TTC549 (cell line): ENCODE results near the gene AOPEP.

Experiments used
- FAIRE-seq: peaks from 2 replicates; lab custom pipeline; 2012; peaks lifted over from hg19 to GRCh38; lab: Jason Lieb, UNC

AOPEP gene

DNA sequence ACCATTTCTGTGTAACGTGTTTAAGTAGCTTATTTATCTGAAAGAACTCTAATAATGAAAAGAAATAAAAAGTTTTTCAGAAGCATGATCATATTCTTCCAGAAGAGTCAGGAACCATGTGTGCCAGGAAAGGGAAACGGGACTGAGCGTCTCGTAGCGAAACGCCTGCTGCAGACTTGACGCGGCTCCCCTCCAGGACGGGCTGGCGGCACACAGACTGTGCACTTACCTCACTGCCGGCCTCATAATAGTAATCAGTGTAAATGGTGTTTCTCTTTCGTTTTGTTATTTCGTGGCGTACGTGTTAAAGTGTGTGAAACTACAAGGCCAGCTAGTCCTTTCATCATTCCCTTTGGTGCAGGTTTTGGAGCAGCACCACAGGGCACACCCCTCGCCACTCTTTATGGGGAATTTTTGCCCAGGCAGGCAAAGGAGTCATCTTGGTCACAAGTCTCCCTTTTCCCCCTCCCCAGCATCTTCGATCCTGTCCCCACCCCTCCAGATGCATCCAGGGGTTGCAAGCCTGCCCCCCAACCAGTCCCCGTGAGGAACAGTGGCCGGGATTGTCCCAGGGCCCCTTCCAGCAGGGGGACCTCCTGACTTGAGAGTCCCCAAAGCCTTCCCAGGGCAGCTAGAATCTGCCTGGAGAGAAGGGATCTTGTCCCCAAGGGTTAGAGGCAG, 357.9 kb downstream of the AOPEP start:
- FAIRE-seq = no peak

DNA sequence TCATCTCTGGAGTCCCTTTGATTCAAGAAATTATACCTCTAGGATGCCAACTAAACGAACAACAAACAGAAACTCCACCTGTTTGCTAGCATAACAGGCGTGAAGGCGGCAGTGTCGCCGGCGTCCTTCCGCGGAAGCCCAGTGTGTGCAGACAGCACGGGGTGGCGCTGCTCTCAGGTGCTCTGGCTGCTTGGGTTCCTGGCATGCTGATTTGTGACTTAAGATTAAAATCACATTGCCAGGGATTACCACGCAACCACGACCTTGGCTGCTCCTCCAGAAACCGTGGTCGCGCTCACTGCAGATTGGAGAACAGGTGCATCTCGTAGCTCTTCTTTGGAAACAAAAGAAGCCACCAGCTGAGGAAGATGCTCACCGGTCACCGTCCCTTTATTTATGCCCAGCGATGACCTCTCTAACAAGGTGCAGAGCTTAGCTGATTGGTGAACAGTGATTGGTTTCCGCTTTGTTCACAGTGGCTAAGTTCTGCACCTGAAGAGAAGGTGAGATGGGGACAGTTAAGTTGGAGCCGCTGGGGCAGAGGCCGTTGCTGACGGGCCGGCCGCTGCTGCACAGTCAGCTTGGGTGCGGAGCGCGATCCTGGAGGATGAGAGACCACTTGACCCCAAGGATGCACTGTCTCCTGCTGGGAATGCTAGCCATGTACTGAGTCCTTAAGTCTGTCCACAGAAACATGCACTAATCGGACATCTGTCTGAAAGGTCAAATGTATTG, 358.7 kb downstream of the AOPEP start:
- no peak for FAIRE-seq

DNA sequence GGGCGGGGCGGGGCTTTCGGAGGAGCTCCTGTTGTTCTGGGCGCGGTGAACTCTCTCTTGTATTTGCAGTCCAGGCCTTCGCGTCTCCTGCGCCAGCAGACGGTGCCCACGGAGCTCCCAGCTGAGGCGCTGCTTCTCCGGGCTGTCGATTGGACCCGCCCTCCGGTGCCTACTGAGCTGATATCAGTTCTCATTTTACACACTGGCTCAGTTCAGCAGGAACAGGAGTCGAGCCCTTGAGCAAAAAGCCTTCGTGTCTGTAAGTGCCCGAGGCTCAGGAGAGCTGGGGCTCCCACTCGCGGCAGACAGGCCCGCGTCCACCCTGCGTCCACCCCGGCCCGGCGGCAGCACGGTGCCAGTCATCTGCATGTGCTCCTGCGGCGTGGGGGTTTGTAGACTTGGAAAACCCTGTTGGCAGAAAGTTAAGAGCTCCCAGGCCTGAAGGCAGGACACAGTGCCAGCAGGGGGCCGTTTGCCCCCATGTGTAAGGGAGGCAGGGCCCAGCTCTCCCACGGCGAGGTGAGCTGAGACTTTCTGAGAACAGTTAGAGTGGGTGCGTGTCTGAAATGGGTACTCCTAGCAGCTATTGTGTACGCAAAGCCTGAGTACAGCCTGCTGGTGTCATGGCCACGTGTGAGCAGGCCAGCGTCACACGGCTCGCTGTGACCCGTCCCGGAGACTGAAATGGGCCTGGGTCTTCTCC, 359.5 kb downstream of the AOPEP start:
- no peak for FAIRE-seq

DNA sequence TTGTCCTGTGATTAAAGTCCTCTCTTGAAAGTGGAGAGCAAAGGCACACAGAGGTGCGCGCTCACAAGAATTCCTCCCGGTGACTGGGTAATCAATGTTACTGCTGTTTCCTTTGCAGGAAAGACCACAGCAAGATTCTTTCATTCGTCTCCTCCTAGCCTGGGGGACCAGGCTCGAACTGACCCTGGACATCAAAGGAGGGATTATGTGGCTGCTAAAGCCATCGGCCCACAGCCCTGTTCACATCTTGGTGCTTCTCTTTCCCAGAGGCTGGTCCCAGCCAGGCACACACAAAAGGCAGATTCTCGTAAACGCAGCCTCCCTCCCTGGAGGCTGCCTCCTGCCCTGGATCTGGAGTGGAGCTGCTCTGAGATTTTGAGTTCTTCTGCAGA, 360.1 kb downstream of the AOPEP start:
- no peak for FAIRE-seq

DNA sequence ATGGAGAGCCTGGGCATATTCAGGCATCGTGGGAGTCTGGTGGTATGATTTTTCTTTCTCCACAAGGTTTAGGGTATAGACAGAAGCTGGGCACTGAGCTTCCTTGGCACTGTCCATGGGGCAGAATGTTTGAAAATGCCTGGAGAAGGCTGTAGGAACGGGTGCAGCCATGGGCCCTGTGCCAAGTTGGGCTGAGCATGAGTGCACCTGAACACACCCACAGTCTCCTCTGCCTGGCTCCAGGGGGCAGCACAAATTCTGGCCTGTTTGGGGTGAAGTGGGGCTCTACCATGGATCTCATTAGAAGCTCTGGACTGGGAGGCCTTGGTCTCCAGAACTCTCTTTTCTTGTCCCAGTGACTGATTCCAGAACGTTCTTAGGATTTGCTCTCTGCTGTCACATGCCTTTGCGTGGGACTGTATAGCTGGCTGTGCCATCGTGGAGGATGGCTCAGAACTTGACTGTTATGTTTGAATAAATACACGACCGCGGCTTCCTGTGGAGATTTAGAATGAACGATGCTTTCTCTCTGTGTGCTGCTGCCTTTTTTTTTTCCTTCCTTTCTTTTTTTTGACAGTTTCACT, 361.3 kb downstream of the AOPEP start:
- no peak for FAIRE-seq

DNA sequence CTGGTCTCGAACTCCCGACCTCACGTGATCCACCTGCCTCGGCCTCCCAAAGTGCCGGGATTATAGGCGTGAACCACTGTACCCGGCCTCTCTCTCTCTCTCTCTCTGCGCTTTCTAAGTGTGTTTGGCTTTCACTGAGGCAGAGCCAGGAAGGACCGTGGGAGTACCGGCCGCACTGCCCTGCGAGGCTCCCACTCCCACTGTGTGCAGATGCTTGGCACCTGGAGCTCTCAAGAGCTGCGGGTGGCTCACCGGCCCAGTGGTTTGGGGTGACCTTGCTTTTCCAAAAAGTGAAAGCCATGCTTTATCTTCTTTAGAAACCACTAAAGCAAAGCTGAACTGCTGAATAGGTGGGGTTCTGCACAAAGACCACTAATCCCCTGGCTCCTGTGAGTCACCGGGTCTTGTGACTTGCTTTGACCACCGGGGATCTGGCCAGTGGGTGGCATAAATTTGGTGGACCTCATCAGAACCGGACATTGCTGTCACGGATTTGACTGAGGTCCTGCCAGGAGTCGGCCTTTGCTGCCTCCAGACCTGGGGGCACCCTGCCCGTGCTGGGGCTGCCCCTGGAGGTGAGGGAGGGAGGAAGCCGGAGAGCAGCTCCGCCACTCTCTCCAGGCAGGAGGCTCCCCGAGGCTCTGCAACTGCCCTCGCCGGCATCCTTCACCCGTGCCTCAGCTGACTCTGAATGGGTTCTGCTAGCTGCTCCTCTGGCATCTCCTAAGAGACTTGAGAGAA, 362.1 kb downstream of the AOPEP start:
- FAIRE-seq = no peak

DNA sequence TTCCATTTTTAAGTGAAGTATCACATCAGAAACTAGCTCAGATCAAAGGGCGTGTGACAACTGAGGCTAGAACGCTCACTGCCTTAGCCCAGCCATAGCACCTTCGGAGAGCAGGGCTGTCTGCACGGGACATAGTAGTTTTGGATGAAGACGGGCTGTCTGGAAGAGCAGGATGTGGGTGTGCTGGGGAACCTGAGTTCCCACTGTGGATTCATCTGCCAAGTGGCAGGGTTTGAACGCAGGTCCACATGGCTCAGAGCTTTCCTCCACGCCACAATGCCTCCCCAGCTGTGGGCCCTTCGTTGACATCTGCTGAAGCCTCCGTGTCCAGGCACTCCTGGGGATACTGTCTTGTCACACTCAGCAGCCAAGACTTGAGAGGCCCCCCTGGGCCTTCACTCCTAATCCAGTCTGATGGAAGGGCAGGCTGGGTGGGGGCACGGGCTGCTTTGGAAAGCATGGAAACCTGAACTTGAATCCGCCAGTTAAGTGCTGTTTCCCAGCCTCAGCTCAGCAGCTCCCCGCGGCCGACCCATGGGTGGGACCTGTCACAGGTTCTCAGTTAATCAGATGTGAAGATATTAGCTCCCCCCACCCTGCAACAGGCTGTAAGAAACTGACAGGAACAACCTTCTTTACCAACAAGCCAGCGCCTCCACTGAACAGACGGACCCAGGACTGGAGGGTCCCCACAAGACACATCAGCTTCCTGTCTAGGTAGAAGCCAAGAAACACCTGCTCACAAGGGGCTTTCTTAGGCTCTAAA, 362.9 kb downstream of the AOPEP start:
- FAIRE-seq = no peak

DNA sequence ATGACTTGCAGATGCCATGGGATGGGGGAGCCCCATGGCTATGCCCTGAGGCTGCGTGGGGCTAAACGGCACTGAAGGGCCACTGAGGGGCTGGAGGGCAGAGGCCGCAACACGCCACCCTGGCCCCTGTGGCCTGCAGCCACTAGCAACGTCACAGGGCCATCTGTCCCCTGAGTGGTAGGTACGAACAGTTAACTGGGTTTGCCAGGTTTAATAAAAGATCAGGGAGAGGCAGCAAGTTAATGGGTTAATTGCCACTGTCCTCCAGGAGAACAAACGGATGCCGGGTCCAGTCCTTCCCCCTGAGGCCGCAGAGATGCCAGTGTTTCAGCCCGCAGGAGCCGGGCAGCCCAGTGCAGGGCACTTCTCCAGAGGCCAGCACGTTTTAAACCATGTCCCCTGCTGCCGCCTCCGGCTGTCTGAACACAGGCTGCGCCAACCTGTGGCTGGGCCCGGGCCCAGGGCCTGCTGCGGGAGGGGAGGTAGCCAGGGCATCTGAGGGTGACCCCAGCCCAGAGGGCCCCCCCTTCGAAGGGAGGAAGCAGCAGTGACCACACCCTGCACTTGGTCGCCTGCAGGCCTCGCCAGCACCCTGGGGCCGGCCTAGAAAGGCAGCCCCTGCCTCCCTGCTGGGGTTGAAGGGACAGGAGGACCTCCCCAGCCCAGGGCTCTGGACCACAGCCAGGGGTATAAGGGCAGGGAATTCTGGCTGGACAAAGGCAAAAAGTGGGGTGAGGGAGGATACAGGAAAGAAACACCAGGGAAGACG, 363.7 kb downstream of the AOPEP start:
- FAIRE-seq = no peak

DNA sequence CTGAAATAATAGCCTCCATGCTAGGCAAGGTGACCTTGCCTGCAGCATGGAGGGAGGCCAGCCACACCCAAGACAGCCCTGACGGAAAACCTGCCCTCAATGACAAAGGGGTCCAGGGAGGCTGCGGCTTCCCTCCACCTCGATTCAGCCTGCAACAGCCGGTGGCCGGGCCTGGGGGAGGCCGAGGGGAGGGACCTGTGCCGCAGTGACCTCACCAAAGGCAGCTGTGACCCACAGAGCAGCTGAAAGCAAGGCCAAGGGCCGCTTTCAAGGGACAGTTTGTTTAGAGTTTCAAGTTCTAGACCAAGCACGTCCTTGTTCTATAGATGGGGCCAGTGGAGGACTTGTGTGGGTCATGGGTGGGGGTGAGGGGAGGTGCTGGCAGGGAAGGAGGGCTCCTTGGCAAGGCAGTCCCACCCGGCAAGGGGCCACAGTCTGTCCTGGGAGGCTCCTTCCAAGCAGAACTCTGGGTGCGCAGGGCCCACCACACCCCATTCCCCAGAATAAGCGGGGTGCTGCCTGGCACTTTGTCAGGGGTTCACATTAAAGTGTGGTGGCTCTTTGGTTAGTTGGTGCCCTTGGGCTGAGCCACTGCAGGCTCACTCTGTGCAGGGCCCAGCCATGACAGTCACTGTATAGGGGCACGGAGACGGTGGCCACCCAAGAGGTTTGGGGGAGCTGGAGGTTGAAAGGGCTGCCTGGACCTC, 364.5 kb downstream of the AOPEP start:
- FAIRE-seq = no peak

DNA sequence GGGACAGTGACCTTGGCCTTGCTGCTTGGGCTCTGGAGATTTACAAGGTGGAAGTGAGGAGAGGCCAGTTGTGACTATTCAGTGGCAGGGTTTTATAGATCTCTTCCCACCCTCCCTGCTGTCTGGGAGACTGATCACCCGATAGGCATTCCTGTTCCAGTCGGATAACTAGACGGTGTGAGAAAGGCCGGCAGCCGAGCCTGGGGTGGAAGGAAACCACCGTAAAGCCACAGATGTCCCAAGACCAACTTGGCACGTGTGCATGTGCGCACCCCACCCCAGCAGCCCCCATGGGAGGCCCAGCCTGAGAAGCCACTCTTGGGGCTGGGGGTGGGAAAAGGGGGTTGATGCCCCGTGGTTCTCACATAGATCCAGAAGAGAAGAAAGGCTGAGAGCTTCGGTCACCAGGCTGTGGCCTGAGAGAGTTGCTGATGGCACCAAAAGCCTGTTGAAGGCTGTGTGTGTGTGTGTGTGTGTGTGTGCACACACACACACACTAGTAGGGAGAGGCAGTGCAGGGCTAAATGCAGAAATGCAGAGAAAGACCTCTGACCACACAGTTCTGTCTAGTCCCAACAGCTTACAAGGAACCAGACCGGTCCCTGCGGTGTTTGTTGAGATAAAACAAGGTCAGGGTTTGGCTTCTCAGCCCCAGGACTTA, 365.2 kb downstream of the AOPEP start:
- no peak for FAIRE-seq

DNA sequence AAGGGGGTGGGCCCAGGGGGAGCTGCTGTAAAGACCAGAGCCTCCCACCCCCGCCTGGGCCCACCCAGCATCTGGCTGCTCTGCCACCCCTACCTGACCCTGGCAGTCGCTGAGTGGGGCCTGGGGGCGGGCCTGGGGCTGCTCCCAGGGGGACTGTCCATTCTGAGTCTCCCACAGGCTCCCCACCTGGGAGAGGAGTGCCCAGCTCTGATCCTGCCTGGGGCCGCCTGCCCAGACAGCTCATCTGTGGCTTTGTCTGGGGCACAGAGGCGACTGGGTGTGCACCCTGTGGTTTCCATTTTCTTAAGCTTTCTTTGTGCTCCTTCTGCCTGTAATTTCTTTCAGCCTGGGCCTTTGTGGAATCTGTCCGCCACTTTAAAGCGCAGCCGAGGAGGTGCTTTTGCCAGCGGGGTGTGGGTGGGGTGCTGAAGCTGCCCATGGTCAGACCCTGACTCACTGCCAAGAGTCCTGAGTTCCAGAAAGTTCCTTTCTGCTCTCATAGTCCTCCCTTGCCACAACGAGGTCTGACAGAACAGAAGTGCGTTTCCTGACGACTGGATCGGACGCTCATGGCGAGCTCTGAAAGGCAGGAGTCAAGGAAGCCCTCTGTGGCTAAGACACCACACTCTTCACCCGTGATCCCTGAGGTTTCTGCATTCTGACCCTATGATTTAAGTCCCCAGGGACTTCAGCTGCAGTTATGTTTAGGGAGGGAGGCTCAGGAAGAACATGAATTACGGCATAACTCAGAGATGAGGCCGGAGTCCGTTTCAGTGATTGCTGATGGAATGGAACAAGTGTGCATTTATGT, 366.0 kb downstream of the AOPEP start:
- FAIRE-seq = no peak

DNA sequence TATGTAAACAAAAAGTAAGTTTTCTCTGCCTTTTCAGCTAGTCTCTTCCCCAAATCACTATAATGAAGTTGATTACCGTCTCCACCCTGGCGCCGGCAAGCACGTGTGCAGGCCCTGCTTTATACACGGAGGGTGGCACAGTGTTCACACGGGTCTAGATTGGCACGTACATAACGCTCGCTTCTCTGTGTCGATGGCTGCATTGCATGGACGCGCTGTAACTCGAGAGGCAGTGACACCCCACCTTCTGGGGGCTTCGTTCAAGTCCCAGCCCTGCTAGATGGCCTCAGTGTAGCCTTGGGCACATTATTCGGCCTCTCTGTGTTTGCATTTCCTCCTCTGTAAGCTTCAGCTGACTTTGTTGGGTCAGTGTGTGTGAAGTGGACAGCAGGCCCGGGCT, 367.1 kb downstream of the AOPEP start:
- FAIRE-seq = no peak

DNA sequence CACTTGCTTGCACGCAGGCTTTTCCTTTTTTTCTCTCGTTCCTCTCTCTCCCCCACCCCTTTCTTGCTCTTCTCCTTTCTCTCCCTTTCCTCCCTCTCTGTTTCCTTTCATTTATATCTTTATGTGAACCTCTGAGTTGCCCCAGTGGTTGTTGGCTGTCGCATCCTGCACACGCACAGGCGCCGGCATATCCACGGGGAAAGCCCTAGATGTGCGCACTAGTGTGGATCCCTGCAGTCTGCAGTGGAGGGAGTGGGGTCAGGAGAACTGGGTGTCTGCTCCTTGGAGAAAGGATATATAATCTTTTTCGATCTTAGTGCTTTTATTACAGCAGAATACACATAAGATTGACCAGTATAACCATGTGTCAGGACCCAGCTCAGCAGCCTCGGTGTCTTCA, 367.5 kb downstream of the AOPEP start:
- FAIRE-seq = no peak

DNA sequence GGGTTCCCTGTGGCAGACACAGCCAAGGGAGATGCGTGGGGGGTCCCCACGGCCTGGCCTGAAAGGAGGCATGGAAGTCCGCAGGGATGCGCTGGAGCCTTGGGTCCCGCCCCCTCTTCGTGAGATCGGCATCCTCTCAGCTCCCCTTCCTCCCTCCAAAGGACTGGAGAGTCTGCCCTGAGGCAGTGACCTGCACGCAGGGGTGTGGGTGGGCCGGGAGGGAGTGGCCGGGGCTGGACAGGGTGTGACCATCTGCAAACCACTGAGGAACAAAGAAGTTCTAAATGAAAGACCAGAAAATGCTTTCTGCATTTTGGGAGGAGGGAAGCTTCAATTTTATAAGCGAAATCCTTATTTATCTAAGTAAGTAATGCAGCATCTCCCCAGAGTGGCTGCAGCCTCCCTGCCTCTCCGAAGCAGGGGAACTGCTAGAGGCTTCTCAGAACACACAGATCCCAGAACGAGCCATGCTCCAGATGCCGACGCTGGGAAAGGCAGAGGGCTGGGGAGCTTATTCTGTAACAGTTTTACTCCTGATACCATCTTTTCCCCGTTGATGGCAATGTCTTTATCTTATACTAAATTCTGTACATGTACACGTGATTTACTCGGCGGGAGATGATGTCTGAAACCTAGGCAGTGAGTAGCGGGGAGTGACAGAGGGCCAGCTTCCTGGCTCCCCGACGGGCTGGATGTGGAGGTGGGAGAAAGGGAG, 369.3 kb downstream of the AOPEP start:
- FAIRE-seq = no peak

DNA sequence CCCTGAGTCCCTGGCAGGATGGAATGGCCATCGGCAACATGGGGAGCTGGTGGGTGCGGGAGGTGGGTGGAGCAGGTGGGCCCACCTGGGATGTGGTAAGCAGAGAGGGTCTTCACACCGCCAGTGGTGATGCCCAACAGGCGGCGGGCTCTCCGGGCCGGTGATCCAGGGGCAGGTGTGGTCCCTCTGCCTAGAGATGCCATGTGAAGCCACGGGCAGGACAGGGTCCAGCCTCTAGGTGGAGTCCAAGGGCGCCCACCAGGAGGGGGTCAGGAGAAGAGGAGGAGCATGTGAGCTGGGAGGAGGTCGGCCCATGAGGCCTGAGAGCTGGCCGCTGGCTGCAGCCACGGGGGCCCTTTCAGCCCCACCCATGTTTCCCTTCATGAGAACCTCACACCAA, 369.9 kb downstream of the AOPEP start:
- no peak for FAIRE-seq

DNA sequence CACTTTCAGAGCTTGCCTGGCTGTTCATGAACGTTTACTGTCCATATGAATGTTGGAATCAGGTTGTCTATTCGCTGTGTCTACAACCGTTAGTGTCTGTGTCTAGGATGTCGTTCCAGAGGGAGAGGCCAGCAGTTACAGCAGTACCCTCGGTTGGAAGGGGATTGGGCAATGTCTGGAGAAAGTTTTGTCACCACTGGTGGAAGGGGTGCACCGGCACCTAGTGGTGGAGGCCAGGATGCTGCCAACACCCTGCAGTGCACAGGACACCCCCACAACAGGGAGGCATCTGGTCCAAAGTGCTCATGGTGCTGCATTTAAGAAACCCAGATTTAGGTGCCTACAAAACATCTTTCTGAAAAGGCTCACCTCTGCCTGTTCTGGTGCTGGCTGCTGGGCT, 370.3 kb downstream of the AOPEP start:
- no peak for FAIRE-seq

DNA sequence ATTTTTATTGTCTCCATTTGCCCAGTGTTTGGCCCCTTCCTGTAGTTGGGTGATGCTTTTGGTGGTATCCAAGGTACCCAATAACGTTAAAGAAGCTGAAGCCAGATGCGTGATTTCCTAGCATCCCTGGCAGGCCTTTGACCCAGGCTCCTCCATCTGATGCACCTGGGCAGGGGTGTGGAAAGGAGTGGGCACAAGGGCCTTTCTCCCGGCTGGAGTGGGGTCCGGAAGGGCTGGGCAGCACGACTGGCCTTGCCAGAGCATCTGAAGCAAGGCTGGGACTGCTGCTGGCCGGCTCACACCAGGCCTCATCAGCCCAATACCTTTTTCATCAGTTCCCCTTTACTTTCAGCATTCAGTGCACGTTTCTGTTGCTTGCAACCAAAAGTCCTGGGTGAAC, 370.8 kb downstream of the AOPEP start:
- FAIRE-seq = no peak

DNA sequence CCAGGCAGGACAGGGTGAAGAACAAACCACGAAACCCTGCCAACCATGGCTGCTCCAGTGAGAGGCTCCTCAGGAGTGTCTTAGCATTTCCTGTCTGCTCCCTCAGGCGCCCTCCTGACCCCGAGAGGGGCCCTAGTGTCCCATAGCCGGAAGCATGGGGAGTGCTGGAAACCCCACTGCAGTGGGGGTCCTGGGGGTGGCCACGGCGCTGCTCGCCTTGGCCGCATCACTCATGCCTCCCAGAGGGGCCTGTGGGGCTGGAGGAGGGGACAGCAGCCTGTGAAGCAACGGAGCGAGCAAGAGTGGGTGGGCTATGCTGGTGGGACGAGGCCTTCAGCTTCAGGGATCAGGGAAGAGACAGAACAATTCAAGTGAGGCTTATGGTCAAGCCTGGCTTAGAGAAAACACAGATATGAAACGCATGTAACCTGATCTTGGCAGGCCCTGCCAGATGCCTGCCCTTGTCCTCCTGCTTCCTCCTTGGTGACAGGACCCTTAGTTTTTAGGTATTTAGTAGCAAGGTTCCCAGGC, 372.0 kb downstream of the AOPEP start:
- FAIRE-seq = no peak
